Right lobe of liver (tissue), 6 donors: ENCODE measurements around the gene ANKRD13D. TPM values are rescaled to one million over a fixed set of nuclear protein-coding genes. Genes with fewer than 3 reads are reported as not detected.

Experiments
- ATAC-seq, 4 donors: fragments of 200-7000 bp; cut with Tn5 transposase; one replicate each; pipeline ENCODE4 v1.9.1; 2020; ENCODE audit warnings: mild to moderate bottlenecking in 4 of 4, moderate library complexity in 4 of 4
- DNase-seq, 3 donors: peaks; one replicate each; pipeline ENCODE4 v3.0.0-alpha.2; 2020
- H3K27ac ChIP-seq, 3 donors: fragments of 200-600 bp; one replicate each; pipeline ENCODE4 v1.8.0; 2022
- H3K27me3 ChIP-seq, 2 donors: fragments of 200-600 bp; one replicate each; pipeline ENCODE4 v1.8.0; 2022
- H3K36me3 ChIP-seq, 4 donors: fragments of 200-600 bp; sonication (generic) in 1 of 4; one replicate each; pipeline versions ENCODE4 v1.5.1 to v1.8.0; 2017 to 2022; ENCODE audit warnings: control low read depth in 1 of 4
- H3K4me1 ChIP-seq, 4 donors: fragments of 200-600 bp; sonication (generic) in 1 of 4; one replicate each; pipeline versions ENCODE4 v1.5.1 to v1.8.0; 2017 to 2022; ENCODE audit warnings: control low read depth in 1 of 4
- H3K4me3 ChIP-seq, 3 donors: fragments of 200-600 bp; one replicate each; pipeline ENCODE4 v1.8.0; 2022
- H3K9me3 ChIP-seq, 4 donors: fragments of 200-600 bp; sonication (generic) in 1 of 4; one replicate each; pipeline versions ENCODE4 v1.5.1 to v1.8.0; 2017 to 2022; ENCODE audit warnings: control low read depth in 1 of 4
- POLR2A ChIP-seq: fragments of 450-650 bp; IDR thresholded peaks from one replicate; pipeline ENCODE4 v1.6.1; 2017; ENCODE audit warnings: antibody characterized with exemption, mild to moderate bottlenecking
- WGBS: methylation state at CpG from one replicate; pipeline ENCODE4 v1.1.6; 2018; ENCODE audit warnings: low coverage, low lambda C conversion rate; ENCODE audit not compliant: insufficient coverage; ENCODE audit errors: missing lambda C conversion rate; 5-methylcytosine and 5-hydroxymethylcytosine counted together
- intact Hi-C, 2 donors: fragments of 100-400 bp; cut with DNase I; formaldehyde crosslinking; loops; one replicate each; pipeline versions ENCODE4 v1.11.2 to v1.14.1; 2022
- total RNA-seq, 6 experiments: library from RNA; depleted of rRNA in 2 of 6; stranded (reverse); fragments of >200 nt in 2 of 6; fragmentation: NEBNext Ultra II Directional in 3 of 6; extraction: Animal tissue kit (Norgen Biotek cat#: 25700) in 3 of 6; gene quantifications; one replicate each; pipeline versions ENCODE4 v1.1.0 to v1.2.4, GENCODE V29; 2016 to 2023
- TF ChIP-seq, protein P1 (sequence below), 4 donors: fragments of 200-600 bp in 3 of 4; fragments of 450-650 bp in 1 of 4; IDR thresholded peaks; one replicate each; pipeline versions ENCODE4 v1.5.1 to v1.8.0; 2016 to 2022; ENCODE audit warnings: antibody characterized with exemption in 4 of 4, mild to moderate bottlenecking in 2 of 4
- donor health status: DM: no; HTN: yes; CAD: no.
- donor health status: DM: no; HTN: no; CAD: no.
- donor health status: DM: no; HTN: no; CAD: no.
- donor health status: DM: no; HTN: yes; CAD: no.
- donor health status: DM: no; HTN: yes; CAD: no.

The ANKRD13D gene
- total RNA-seq, 6 experiments from 2014 or later = 7.7 to 14.1 (median 10.4) TPM

DNA sequence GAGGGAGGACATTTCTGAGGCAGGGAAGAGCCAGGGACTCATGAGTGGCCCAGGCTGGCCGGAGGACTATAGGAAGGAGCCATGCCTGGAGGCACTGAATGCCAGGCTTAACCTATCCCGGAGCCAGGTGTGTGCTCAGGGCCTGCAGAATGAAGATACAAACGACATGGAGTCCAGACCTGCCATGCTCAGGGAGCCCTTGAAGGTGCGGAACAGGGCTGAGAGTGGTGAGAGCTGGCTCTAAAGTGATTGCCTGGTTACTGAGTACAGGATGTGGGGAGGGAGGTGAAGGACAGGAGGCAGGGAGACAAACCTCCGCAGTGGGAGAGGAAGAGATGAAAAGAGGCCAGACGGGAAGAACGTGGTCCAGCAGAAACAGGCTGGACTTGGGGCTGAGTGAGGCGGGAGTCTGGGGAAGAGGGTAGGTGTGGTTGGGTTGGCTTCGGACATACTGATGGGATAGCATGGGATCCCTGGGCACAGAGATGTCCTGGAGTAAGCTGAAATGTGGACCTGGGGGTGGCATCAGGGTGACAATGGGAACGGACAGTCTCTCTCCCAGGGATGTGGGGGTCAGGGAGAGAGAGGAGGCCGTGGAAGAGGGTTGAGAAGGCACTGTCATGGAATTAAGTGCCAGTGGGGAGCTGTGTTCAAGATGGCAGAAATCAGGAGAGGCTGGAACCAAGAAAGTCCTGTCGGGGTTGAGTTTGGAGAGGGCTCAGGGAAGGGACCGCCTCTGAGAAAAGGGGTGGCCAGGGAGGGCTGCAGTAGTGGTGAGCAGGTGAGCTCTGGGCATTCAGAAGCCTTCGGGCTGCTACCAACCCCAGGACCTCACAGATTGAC, 1.5 kb upstream of the ANKRD13D start:
- ATAC-seq (no peak), DNase-seq (peak in 2 of 3 donors; percentile 28 to 51)
- peak overlapping the region; percentile 72 to 90 (median 81) for H3K27ac ChIP-seq
- peaks cover 0 to 12% (median 4%) of the 10 kb centered on the region in 4 donors for H3K4me1 ChIP-seq
- intact Hi-C loops = no loop called here
- H3K36me3 ChIP-seq = peaks cover 4 to 44% (median 18%) of the 10 kb centered on the region in 4 donors
- peak overlapping the region in 1 of 3 donors; percentile 87 for H3K4me3 ChIP-seq
- no peaks in the 10 kb centered on the region for H3K9me3 ChIP-seq
- TF ChIP-seq, protein P1, sequence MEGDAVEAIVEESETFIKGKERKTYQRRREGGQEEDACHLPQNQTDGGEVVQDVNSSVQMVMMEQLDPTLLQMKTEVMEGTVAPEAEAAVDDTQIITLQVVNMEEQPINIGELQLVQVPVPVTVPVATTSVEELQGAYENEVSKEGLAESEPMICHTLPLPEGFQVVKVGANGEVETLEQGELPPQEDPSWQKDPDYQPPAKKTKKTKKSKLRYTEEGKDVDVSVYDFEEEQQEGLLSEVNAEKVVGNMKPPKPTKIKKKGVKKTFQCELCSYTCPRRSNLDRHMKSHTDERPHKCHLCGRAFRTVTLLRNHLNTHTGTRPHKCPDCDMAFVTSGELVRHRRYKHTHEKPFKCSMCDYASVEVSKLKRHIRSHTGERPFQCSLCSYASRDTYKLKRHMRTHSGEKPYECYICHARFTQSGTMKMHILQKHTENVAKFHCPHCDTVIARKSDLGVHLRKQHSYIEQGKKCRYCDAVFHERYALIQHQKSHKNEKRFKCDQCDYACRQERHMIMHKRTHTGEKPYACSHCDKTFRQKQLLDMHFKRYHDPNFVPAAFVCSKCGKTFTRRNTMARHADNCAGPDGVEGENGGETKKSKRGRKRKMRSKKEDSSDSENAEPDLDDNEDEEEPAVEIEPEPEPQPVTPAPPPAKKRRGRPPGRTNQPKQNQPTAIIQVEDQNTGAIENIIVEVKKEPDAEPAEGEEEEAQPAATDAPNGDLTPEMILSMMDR (IDR thresholded peaks at IDR 0.05) = no peak
- TF ChIP-seq POLR2A = no peak
- H3K27me3 ChIP-seq = no peaks in the 10 kb centered on the region
- WGBS = 51% methylated on average over 10 of the region's 14 CpGs

DNA sequence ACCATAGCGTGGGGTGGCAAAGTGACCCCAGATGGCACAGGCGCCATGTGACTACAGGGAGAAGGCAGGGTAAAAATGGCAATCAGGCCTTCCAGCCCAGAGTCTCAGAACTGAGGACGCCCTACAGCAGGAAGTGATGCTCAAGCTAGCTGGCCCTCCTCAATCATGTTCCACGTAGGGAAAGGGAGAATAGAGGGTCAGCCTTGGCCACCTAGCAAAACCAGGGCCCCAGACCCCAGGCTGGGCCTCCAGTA, 978 bp upstream of the ANKRD13D start:
- ATAC-seq = no peak

DNA sequence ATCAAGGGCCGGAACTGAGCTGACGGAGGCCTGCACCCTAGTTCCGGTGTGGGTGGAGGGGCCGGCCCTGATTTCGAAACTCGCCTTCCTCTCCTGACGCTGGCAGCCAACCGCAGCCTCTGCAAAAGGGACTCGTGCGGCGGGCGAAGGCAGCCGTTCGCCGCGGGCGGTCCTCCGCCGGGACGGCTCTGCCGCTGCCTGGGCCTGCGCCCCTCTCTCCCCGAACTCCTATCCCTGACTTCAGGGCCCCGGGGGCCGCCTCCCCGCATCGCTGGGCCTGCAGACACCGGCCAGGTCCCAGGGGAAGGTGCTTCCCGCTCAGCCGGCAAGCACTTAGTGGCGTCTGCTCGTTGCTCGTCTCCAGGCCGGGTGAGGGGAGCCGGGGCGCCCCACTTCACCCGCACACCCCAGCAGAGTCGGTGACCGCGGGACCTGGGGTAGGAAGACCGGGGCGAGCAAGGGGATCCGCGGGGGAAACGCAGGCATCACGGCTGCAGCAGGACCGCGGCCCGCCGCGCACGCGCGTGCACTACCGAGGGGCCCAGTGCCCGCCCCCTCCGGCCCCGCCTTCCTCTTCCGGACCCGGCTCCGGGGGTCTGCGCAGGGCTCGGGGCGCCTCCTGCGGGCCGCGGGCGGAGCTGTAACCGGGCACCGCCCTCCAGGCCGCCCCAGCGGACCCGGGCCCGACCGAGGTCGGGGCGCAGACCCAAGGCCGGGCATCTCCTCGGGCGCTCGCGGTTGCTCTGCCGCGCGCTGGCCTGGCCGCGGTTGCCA, 464 bp upstream of the ANKRD13D start:
- peak; percentile 90 to 93 (median 91) for DNase-seq
- H3K27ac ChIP-seq = peak overlapping the region; percentile 72 to 90 (median 81)
- no peaks in the 10 kb centered on the region for H3K9me3 ChIP-seq
- 0% methylated on average over 3 of the region's 87 CpGs for WGBS
- H3K36me3 ChIP-seq = peaks cover 4 to 33% (median 13%) of the 10 kb centered on the region in 4 donors
- H3K4me3 ChIP-seq = peak overlapping the region; percentile 69 to 87 (median 87)
- intact Hi-C loops = no loop called here
- no peaks in the 10 kb centered on the region for H3K27me3 ChIP-seq
- ATAC-seq = peak; percentile 73 to 83 (median 80)
- peak; percentile 83 for TF ChIP-seq POLR2A
- TF ChIP-seq, protein P1 (IDR thresholded peaks at IDR 0.05) = peak; percentile 16 to 50 (median 41)
- peaks cover 0 to 12% (median 4%) of the 10 kb centered on the region in 4 donors for H3K4me1 ChIP-seq

More for the DNA sequence above, 978 bp upstream of the ANKRD13D start:
- Histone ChIP-seq H3K27me3 (no peaks in the 10 kb centered on the region), H3K9me3 (no peaks in the 10 kb centered on the region), H3K4me3 (peak overlapping the region; percentile 69 to 87 (median 87)), H3K27ac (peak overlapping the region; percentile 72 to 90 (median 81)), H3K36me3 (peaks cover 4 to 38% (median 16%) of the 10 kb centered on the region in 4 donors), H3K4me1 (peaks cover 0 to 12% (median 4%) of the 10 kb centered on the region in 4 donors)
- DNase-seq = no peak
- 20% methylated on average over 1 of the region's 4 CpGs for WGBS
- intact Hi-C loops = no loop called here
- no peak for TF ChIP-seq POLR2A
- TF ChIP-seq, protein P1 (IDR thresholded peaks at IDR 0.05) = no peak

DNA sequence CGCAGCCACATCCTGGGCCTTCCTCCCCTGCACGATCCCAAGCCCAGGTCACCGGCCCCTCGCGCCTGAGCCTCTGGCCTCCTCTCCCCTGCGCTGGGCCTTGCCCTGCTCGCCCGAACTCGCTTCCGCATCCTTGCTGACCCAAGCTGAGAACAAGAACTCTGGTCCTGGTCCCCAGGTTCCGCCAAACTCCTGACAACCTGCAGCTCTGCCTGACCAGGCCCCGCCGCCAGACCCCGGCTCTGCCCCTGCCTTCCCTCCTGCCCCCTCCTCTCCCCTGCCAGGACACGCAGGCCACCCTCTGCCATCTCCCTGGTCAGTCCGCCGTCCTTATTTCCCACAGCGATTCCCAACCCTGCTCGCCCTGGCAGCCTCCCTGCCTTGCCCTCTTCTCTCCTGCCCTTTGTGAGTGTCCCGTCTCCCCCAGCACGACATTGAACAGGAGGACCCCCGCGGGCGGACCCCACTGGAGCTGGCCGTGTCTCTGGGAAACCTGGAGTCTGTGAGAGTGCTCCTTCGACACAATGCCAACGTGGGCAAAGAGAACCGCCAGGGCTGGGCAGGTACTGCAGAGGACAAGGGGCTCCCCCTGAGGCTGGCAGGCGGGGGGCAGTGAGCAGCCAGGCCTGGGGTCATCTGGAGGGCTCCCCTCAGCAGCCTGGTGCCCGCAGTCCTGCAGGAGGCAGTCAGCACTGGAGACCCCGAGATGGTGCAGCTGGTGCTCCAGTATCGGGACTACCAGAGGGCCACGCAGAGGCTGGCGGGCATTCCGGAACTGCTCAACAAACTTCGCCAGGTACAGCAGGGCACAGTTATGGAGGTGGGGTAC, 762 bp downstream of the ANKRD13D start:
- Histone ChIP-seq H3K27ac (peak overlapping the region in 1 of 3 donors; percentile 57), H3K4me3 (peak overlapping the region; percentile 74 to 87 (median 87)), H3K9me3 (no peaks in the 10 kb centered on the region), H3K36me3 (peaks cover 2 to 21% (median 7%) of the 10 kb centered on the region in 4 donors), H3K27me3 (no peaks in the 10 kb centered on the region), H3K4me1 (peaks cover 0 to 12% (median 4%) of the 10 kb centered on the region in 4 donors)
- peak in 2 of 3 donors; percentile 53 to 72 for DNase-seq
- WGBS = 36% methylated on average over 15 of the region's 36 CpGs
- intact Hi-C loops = no loop called here
- peak in 1 of 4 donors; percentile 6 for ATAC-seq
- TF ChIP-seq, protein P1 (IDR thresholded peaks at IDR 0.05) = no peak
- no peak for TF ChIP-seq POLR2A
